GM15510 (cell line): ENCODE data around the gene WFS1.

Source experiments
- POLR2A ChIP-seq: IDR thresholded peaks from 3 replicates; pipeline ENCODE4 v1.6.1; 2011; ENCODE audit warnings: borderline replicate concordance; ENCODE audit not compliant: insufficient read length; ENCODE audit errors: extremely low read depth

The WFS1 gene

GRCh38 chr4:6301732-6302442 lies 32.2 kb downstream of the WFS1 start:
- TF ChIP-seq POLR2A, result no peak

GRCh38 chr4:6302869-6303268 lies 33.2 kb downstream of the WFS1 start:
- TF ChIP-seq POLR2A, result no peak

GRCh38 chr4:6303943-6304342 lies 34.3 kb downstream of the WFS1 start:
- TF ChIP-seq POLR2A, result no peak

GRCh38 chr4:6306299-6306698 lies 36.6 kb downstream of the WFS1 start:
- TF ChIP-seq POLR2A, result no peak

- TF ChIP-seq POLR2A, result no peak
Measured at GRCh38 chr4:6307230-6307629, 37.6 kb downstream of the WFS1 start.

- no peak for TF ChIP-seq POLR2A
Measured at GRCh38 chr4:6307891-6308290, 38.2 kb downstream of the WFS1 start.

- TF ChIP-seq POLR2A, result no peak
Measured at GRCh38 chr4:6308899-6309643, 39.4 kb downstream of the WFS1 start.

- TF ChIP-seq POLR2A, result no peak
Measured at GRCh38 chr4:6309777-6310176, 40.1 kb downstream of the WFS1 start.

- TF ChIP-seq POLR2A, result no peak
Measured at GRCh38 chr4:6313216-6313615, 43.6 kb downstream of the WFS1 start.

GRCh38 chr4:6316461-6317003 lies 46.9 kb downstream of the WFS1 start:
- no peak for TF ChIP-seq POLR2A

GRCh38 chr4:6318206-6318605 lies 48.6 kb downstream of the WFS1 start:
- TF ChIP-seq POLR2A, result no peak

- no peak for TF ChIP-seq POLR2A
Measured at GRCh38 chr4:6319530-6320150, 50.0 kb downstream of the WFS1 start.

GRCh38 chr4:6320663-6321062 lies 51.0 kb downstream of the WFS1 start:
- no peak for TF ChIP-seq POLR2A

GRCh38 chr4:6321361-6321760 lies 51.7 kb downstream of the WFS1 start:
- TF ChIP-seq POLR2A, result no peak

GRCh38 chr4:6322067-6322760 lies 52.6 kb downstream of the WFS1 start:
- no peak for TF ChIP-seq POLR2A
